RWPE1 (cell line): Measurements from ENCODE around the gene TRABD.
"Not testable (repeated sequence)": the region's sequence is repeated elsewhere in the genome, so short reads cannot be mapped to it uniquely, and the experiment has no call there.

Source experiments
- CTCF ChIA-PET: fragments of 350-600 bp; sonication (Branson Sonifier 250); formaldehyde crosslinking; extraction: SDS; loops from one replicate; lab custom pipeline; 2021; lab: Yijun Ruan, JAX
- POLR2A ChIA-PET: fragments of 400-600 bp; formaldehyde crosslinking; extraction: SDS; loops from one replicate; lab custom pipeline; 2020; ENCODE audit warnings: antibody characterized with exemption; ENCODE audit not compliant: low non-redundant PET; lab: Yijun Ruan, JAX
- DNase-seq: peaks from one replicate; pipeline ENCODE4 v3.0.0; 2012; ENCODE audit warnings: low spot score
- H3K27ac ChIP-seq: fragments of 450-650 bp; 2 replicates; pipeline ENCODE4 v1.5.1; 2017
- CTCF ChIP-seq: fragments of 450-650 bp; conservative IDR thresholded peaks from 2 replicates; pipeline ENCODE4 v1.5.1; 2017; ENCODE audit warnings: low read depth, mild to moderate bottlenecking

TRABD gene, protein sequence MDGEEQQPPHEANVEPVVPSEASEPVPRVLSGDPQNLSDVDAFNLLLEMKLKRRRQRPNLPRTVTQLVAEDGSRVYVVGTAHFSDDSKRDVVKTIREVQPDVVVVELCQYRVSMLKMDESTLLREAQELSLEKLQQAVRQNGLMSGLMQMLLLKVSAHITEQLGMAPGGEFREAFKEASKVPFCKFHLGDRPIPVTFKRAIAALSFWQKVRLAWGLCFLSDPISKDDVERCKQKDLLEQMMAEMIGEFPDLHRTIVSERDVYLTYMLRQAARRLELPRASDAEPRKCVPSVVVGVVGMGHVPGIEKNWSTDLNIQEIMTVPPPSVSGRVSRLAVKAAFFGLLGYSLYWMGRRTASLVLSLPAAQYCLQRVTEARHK

DNA sequence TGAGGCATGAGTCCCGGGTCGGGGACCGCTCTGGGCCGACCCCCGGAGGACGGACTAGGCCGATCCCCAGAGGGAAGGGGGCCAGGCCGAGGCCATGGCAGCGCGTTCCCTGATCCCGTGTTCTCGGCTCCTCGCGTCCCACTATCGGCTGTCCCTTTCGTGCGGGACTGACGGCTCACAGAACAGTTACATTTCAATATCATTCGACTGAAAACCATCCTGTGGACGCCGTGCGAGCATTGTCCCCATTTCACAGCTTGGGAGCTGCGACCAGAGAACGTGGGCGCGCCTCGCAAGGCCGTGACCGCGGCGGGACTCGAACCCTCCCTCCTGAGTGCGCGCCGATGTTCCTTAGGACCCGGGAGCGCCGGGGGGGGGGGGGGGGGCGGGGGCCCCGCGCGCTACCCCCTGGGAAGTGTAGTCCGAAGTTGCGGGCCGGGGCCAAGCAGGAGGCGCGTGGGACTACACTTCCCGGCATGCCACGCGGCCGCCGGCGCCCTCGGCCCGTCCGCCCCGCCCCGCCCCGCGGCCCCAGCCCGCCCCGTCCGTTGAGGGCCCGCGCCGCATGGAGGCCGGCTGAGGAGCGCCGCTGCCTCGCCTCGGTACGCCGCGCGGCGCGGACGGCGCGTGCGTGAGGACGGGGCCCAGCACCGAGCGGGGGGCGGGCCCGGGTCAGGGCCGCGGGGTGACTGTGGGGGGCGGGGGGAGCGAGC is at the start of gene TRABD:
Gene TRABD, plus strand, starts transcription at position 539 of the 713 bp plus-strand sequence. CDS start 7,148 bp downstream, outside the sequence.
- peak within 1 kb of the TSS; percentile 97 for H3K27ac ChIP-seq
- peak; percentile 81 for DNase-seq
- CTCF ChIA-PET: no interaction called here
- POLR2A ChIA-PET: no interaction called here
- no peak for TF ChIP-seq CTCF

- H3K27ac ChIP-seq: no peak overlapping the region
- no peak for DNase-seq
- CTCF ChIA-PET: no interaction called here
- no peak for TF ChIP-seq CTCF
- POLR2A ChIA-PET: no interaction called here
Measured at GRCh38 chr22:50136581-50137015, 49.1 kb upstream of the TRABD start.

GRCh38 chr22:50137277-50137676 is 48.4 kb upstream of the TRABD start:
- DNase-seq, CTCF ChIA-PET, POLR2A ChIA-PET, H3K27ac ChIP-seq: not testable (repeated sequence)

DNA sequence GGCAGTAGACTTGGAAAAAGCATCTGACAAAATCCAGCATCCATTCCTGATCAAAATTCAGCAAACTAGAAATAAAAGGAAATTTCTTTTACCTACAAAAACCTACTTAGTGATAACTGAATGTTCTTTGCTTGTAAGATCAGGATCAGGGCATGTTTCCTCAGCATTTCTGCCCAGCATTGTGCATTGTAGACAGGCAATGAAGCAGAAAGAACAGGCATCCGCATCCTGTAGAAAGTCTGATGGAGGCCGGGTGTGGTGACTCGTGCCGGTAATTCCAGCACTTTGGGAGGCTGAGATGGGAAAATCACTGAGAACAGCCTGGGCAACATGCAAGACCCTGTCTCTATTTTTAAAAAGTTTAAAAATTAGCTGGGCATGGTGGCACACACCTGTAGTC is 47.7 kb upstream of the TRABD start:
- no peak overlapping the region for H3K27ac ChIP-seq
- no peak for DNase-seq
- CTCF ChIA-PET: interaction anchor here (1.0 kb wide), 1 partner anchor 8 kb away, joined by 6 read pairs; no protein-coding TSS in a partner anchor
- POLR2A ChIA-PET: no interaction called here
- no peak for TF ChIP-seq CTCF

DNA sequence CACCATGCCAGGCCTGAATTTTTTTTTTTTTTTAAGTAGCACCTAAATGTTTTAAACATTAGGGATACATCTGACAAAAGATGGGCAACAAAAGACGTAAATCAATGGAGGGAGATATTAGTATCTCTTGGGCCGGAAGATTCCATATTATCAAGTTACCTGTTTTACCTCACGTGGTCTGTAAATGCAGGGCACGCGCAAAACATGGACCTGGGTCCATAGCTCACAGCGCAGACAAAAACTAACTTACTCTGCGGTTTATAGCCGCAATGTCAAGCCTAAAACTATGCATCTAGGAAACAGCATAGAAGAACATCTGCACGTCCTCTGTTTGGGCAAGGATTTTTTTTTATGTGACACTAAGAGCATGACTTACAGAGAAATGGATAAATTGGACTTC is 46.7 kb upstream of the TRABD start:
- ChIA-PET CTCF (interaction anchor here (1.0 kb wide), 1 partner anchor 7 kb away, joined by 6 read pairs; no protein-coding TSS in a partner anchor), POLR2A (no interaction called here)
- no peak for TF ChIP-seq CTCF
- no peak overlapping the region for H3K27ac ChIP-seq
- no peak for DNase-seq

- TF ChIP-seq CTCF: no peak
- no peak for DNase-seq
- no peak overlapping the region for H3K27ac ChIP-seq
- CTCF ChIA-PET: no interaction called here
- POLR2A ChIA-PET: no interaction called here
Measured at GRCh38 chr22:50139843-50140415, 45.8 kb upstream of the TRABD start.
